GM19193 (cell line): ENCODE data around the gene NEURL1.

Experiments
- POLR2A ChIP-seq: IDR thresholded peaks from 4 replicates; pipeline ENCODE4 v1.6.1; 2011; ENCODE audit not compliant: insufficient read depth, insufficient read length; ENCODE audit errors: extremely low read depth

NEURL1 gene

GRCh38 chr10:103618575-103619423 is 125.3 kb downstream of the NEURL1 start:
- no peak for TF ChIP-seq POLR2A

GRCh38 chr10:103619424-103620351 is 126.2 kb downstream of the NEURL1 start:
- no peak for TF ChIP-seq POLR2A

GRCh38 chr10:103620352-103620740 is 126.8 kb downstream of the NEURL1 start:
- TF ChIP-seq POLR2A: no peak

DNA sequence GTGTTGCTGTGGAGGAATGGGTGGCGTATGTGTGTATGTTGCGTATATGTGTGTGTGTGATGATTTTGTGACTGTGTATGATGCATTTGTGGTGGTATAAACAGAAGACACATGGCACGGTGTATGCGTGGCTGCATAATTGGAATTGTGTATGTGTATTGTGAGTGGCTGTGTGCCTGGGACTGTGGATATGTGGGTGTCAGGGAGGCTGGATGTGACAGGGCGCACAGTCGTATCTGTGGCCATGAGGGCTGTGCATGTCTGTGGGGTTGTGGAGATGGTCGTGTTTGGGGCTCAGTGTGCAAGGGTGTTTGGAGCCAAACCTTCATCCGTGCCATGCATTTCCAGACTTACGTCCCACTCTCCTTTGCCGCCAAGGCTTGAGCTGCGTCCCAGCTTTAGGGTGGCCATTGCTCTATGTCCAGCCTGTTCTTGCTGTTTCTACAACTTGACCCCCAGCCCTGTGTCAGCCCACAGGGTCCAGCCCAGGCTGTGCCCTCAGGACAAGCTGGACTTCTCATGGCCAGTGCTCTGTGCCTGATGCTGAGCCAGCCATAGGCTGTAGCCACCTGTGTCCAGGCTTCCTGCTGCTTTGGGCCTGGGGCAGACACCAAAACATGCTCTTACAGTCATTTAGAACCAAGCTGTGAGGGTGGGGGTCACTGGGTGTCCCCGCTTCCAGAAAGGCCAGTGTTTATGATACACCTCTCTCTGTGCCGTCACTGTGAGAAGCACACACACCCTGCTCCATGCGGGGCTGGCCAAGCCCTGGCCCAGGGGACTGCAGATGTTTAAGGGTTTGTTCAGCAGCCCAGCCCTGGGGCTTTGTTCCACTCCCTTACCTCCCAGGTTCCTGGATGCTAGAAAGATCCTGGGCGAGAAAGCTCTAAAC is 127.6 kb downstream of the NEURL1 start:
- TF ChIP-seq POLR2A: no peak

GRCh38 chr10:103621783-103622125 is 128.2 kb downstream of the NEURL1 start:
- no peak for TF ChIP-seq POLR2A

GRCh38 chr10:103622286-103622685 is 128.8 kb downstream of the NEURL1 start:
- TF ChIP-seq POLR2A: no peak

- TF ChIP-seq POLR2A: no peak
These were observed 129.6 kb downstream of the NEURL1 start for GRCh38 chr10:103622935-103623574.

DNA sequence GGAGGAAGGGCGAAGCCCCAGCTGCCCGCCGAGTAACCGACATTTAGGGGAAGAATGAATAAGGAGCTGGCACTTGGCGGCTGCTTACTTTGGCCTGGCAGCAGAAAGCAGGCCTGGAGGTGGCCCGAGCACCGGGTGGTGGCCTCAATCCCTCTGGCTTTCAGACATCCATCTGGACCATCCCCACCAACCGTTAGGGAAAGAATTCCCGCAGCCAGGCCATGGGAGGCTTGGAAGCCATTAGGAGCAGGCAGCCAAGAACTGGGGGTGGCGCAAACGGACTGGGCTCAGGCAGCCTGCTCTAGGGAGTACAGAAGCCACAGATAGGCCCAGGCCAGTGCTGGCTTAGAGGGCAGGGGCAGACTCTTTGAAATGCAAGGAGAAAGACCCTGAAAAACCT is 132.7 kb downstream of the NEURL1 start:
- TF ChIP-seq POLR2A: no peak

- no peak for TF ChIP-seq POLR2A
These were observed 133.8 kb downstream of the NEURL1 start for GRCh38 chr10:103627111-103627892.

DNA sequence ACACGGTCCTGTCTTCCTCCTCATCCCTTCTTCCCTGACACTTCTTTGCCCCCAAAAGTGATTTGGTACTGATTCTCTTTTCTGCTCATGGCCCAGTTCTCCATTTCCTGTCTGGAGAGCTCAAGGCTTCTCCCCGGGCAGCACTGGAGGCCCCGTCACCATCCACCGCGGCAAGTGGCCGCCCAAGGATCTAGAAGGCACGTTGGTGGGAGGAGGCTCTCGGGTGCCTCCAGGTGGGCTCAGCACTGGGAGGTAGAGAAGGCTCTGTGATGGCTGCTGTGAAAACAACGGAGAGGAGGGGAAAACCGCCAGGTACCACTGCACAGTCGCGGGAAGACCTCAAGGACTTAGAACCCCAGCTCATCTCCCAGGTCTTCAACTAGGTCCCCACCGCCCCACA is 134.4 kb downstream of the NEURL1 start:
- no peak for TF ChIP-seq POLR2A

DNA sequence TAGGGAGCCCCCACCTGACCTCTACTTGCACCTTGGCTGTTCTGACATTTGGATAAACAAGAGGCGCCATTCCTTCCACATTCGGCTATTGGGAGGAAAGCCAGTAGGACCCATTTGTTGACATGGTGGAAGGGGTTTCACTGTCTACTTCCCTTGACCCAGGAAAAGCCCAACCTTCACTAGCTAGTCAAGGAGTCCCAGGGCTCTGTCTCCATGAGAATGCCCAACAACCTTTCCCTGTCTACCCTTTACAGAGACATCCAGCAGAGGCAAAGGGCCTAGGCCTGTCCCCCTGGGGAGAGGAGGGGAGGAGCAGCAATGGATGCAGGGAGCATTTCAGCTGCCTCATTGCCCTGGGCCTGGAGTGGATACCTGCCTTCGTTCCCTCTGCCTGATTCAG is 136.1 kb downstream of the NEURL1 start:
- TF ChIP-seq POLR2A: no peak

GRCh38 chr10:103630156-103630555 is 136.7 kb downstream of the NEURL1 start:
- TF ChIP-seq POLR2A: no peak

DNA sequence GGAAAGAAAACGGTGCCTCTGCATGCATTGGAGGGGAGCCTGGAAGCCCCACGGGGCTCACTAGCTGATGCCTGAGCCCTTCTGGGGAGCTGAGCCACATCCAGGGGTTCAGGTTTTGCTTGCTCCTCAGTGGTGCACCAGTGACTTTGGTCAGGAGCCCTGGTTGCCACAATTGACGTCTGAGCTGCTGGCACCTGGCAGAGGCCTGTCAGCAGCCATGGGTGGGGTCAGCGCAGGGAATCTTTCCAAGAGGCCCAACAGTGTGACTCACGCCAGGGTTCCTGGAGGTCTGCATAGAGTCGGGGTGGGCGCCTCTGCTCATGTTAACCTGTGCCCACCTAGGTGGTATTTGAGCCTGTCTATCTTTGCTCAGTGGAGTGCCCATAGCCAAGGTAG is 138.7 kb downstream of the NEURL1 start:
- no peak for TF ChIP-seq POLR2A

DNA sequence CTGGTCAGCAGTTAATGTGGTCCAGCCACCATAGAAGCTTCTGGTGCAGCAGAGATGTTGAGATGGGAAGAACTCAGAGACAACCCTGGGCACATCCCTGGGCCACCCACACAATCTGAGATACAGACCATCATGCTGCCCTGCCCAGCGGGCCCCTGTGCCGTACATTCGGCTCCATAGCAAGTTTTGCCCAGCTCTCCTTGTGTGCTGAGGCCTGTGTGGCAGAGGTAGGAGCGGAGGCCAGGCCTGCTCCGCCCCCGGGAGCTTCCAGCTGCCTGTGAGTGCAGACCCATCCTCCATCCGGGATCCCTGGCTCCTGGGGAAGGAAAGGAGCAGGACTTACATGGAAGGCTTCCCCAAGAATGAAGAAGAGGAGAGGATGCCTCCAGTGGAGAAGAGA is 140.3 kb downstream of the NEURL1 start:
- TF ChIP-seq POLR2A: no peak

DNA sequence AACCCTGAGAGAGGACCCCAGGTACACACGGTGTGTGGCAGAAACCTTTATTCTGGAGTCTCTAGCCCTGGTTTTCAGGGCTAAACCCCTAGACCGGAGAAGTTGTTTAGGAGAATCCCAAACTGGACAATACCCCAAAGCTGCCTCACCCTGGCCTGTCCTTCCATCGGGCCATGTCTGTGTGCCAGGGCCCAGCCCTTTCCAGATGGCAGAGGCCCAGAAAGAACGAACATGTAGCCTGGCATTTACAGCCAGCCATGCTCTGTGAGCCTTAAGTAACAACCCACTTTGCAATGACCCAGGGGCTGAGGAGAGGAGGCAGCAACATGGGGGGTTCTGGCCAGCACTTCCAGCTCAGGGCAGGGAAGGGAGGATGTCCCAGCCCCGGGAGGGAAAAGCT is 142.1 kb downstream of the NEURL1 start:
- no peak for TF ChIP-seq POLR2A
